GM12878 (cell line): Measurements from ENCODE around the gene NT5C1A. TPM values are rescaled to one million over a fixed set of nuclear protein-coding genes. Genes with fewer than 3 reads are reported as not detected.

ENCODE experiments used
- ATAC-seq: fragments of 200-7000 bp; cut with Tn5 transposase; 3 replicates; pipeline ENCODE4 v1.9.1; 2020; ENCODE audit warnings: mild to moderate bottlenecking, moderate library complexity
- BruUV-seq: library from RNA; stranded (reverse); fragments of 400-500 nt; replicated peaks from 2 replicates; lab custom pipeline; 2021; lab: Mats Ljungman, UMichigan
- CTCF ChIA-PET: fragments of 300-600 bp; sonication (Branson Sonifier 250); formaldehyde crosslinking; extraction: SDS; loops from one replicate; lab custom pipeline; 2021; ENCODE audit warnings: inconsistent platforms; lab: Yijun Ruan, JAX
- POLR2A ChIA-PET: fragments of 350-600 bp; formaldehyde crosslinking; extraction: SDS; loops from one replicate; lab custom pipeline; 2021; ENCODE audit warnings: inconsistent platforms; lab: Charles Lee
- RAD21 ChIA-PET: fragments of 300-600 bp; sonication (Branson Sonifier 250); formaldehyde crosslinking; loops from one replicate; lab custom pipeline; 2023; ENCODE audit warnings: antibody characterized with exemption; ENCODE audit not compliant: unreplicated experiment; lab: Charles Lee
- SMC1A ChIA-PET: fragments of 300-600 bp; sonication (Branson Sonifier 250); formaldehyde crosslinking; loops from one replicate; lab custom pipeline; 2023; ENCODE audit not compliant: unreplicated experiment, uncharacterized antibody; lab: Charles Lee
- DNase-seq: peaks from one replicate; pipeline ENCODE4 v3.0.0-alpha.2; 2011; ENCODE audit warnings: low read depth, low spot score
- FAIRE-seq: peaks from 3 replicates; lab custom pipeline; 2011; peaks lifted over from hg19 to GRCh38; lab: Jason Lieb, UNC
- H2AFZ ChIP-seq: 2 replicates; pipeline ENCODE4 v1.6.0; 2011; ENCODE audit warnings: low read depth, low read length, control low read depth; ENCODE audit not compliant: control insufficient read depth
- H3K27ac ChIP-seq: 2 replicates; pipeline ENCODE4 v1.5.1; 2011; ENCODE audit warnings: control low read depth; ENCODE audit not compliant: control insufficient read depth, insufficient read depth
- H3K27me3 ChIP-seq, 2 experiments: replicated peaks in 1 of 2; 2 replicates each; pipeline versions ENCODE4 v1.6.0 to v1.6.1; 2011; ENCODE audit warnings: low read length in 1 of 2; ENCODE audit not compliant: control insufficient read depth in 2 of 2, insufficient read depth in 2 of 2
- H3K36me3 ChIP-seq, 2 experiments: 2 replicates each; pipeline ENCODE4 v1.5.1; 2011; ENCODE audit warnings: low read length in 1 of 2; ENCODE audit not compliant: control insufficient read depth in 2 of 2, insufficient read depth in 2 of 2
- H3K4me1 ChIP-seq: 2 replicates; pipeline ENCODE4 v1.6.1; 2011; ENCODE audit warnings: mild to moderate bottlenecking, low read length, moderate library complexity, mixed read lengths; ENCODE audit not compliant: control insufficient read depth, insufficient read depth
- H3K4me2 ChIP-seq: 2 replicates; pipeline ENCODE4 v1.6.0; 2011; ENCODE audit warnings: control low read depth; ENCODE audit not compliant: control insufficient read depth, insufficient read depth
- H3K4me3 ChIP-seq: fragments of 200-600 bp; sonication (generic); 2 replicates; pipeline ENCODE4 v1.5.1; 2016
- H3K79me2 ChIP-seq: 2 replicates; pipeline ENCODE4 v1.6.0; 2011; ENCODE audit warnings: low read length; ENCODE audit not compliant: control insufficient read depth, insufficient read depth
- H3K9ac ChIP-seq: 2 replicates; pipeline ENCODE4 v1.8.0; 2011; ENCODE audit warnings: low read length, control low read depth, mixed read lengths; ENCODE audit not compliant: control insufficient read depth, insufficient read depth
- H3K9me3 ChIP-seq: replicated peaks from 3 replicates; pipeline ENCODE4 v1.5.1; 2011; ENCODE audit warnings: mild to moderate bottlenecking, low read length; ENCODE audit not compliant: control insufficient read depth, insufficient read depth
- H4K20me1 ChIP-seq: 2 replicates; pipeline ENCODE4 v1.6.0; 2011; ENCODE audit not compliant: control insufficient read depth, insufficient read depth
- CBFB ChIP-seq: IDR thresholded peaks from 2 replicates; pipeline ENCODE4 v1.6.1; 2016; ENCODE audit warnings: antibody characterized with exemption, low read depth
- GABPA ChIP-seq: IDR thresholded peaks from 2 replicates; pipeline ENCODE4 v1.6.1; 2014; ENCODE audit warnings: antibody characterized with exemption, low read depth, mild to moderate bottlenecking, inconsistent platforms
- NKRF ChIP-seq: fragments of 450-650 bp; conservative IDR thresholded peaks from 2 replicates; pipeline ENCODE4 v1.6.1; 2017; ENCODE audit warnings: mild to moderate bottlenecking, moderate library complexity
- RB1 ChIP-seq: fragments of 450-650 bp; formaldehyde crosslinking; IDR thresholded peaks from 2 replicates; pipeline ENCODE4 v1.6.1; 2017; ENCODE audit warnings: mild to moderate bottlenecking, borderline replicate concordance
- SIN3A ChIP-seq: IDR thresholded peaks from 2 replicates; pipeline ENCODE4 v1.6.1; 2012; ENCODE audit warnings: low read depth, low read length, improper control_type of control experiment
- SUZ12 ChIP-seq: fragments of 200-600 bp; sonication (generic); IDR thresholded peaks from one replicate; pipeline ENCODE4 v1.6.1; 2018; ENCODE audit warnings: antibody characterized with exemption, mild to moderate bottlenecking; ENCODE audit not compliant: unreplicated experiment
- ZBTB4 ChIP-seq: fragments of 450-650 bp; formaldehyde crosslinking; IDR thresholded peaks from 2 replicates; pipeline ENCODE4 v1.4.0; 2022; ENCODE audit warnings: mild to moderate bottlenecking, moderate library complexity
- ZNF207 ChIP-seq: fragments of 450-650 bp; IDR thresholded peaks from 2 replicates; pipeline ENCODE4 v1.6.1; 2014; ENCODE audit warnings: antibody characterized with exemption, mild to moderate bottlenecking, borderline replicate concordance
- WGBS: methylation state at CpG from one replicate; pipeline ENCODE4 v1.1.6; 2016; ENCODE audit warnings: low lambda C conversion rate; ENCODE audit not compliant: insufficient replicate concordance, insufficient coverage; ENCODE audit errors: missing lambda C conversion rate; 5-methylcytosine and 5-hydroxymethylcytosine counted together
- in situ Hi-C: fragments of 300-500 bp; cut with MboI; formaldehyde crosslinking; loops from 9 replicates; pipeline ENCODE4 v1.14.3; 2018; ENCODE audit warnings: mixed read lengths
- intact Hi-C: fragments of 100-400 bp; cut with micrococcal nuclease; formaldehyde crosslinking; loops from one replicate; pipeline ENCODE4 v1.14.2; 2022; ENCODE audit not compliant: unreplicated experiment
- polyA plus RNA-seq, 11 experiments: library from polyadenylated mRNA; depleted of rRNA in 4 of 11; unstranded in 6 of 11; stranded (reverse) in 5 of 11; fragments of >200 nt; fragmentation: Nextera tagmentation in 4 of 11; fragmentation: Illumina TruSeq in 1 of 11; extraction: Ambion mirVana in 4 of 11; extraction: Trizol in 1 of 11; gene quantifications; 1 replicate in 1 of 11; 2 replicates in 10 of 11; pipeline versions ENCODE4 v1.2.1 to v1.2.3, GENCODE V29; 2011 to 2016; ENCODE audit warnings: inconsistent platforms in 2 of 11, missing spikeins in 2 of 11, low read depth in 1 of 11
- total RNA-seq, 4 experiments: library from RNA; depleted of rRNA in 3 of 4; stranded (reverse); fragments of >200 nt in 3 of 4; fragmentation: Illumina TruSeq in 1 of 4; extraction: Trizol in 1 of 4; gene quantifications; 2 replicates each; pipeline versions ENCODE4 v1.2.1 to v1.2.3, GENCODE V29; 2013 to 2021

Gene NT5C1A
- total and polyA plus RNA-seq, 10 of the 15 experiments (the other 5 are each of a cell fraction or from before 2014, with no cell fraction given) = 0.05 to 0.77 (median 0.22) TPM; not detected in 1

DNA sequence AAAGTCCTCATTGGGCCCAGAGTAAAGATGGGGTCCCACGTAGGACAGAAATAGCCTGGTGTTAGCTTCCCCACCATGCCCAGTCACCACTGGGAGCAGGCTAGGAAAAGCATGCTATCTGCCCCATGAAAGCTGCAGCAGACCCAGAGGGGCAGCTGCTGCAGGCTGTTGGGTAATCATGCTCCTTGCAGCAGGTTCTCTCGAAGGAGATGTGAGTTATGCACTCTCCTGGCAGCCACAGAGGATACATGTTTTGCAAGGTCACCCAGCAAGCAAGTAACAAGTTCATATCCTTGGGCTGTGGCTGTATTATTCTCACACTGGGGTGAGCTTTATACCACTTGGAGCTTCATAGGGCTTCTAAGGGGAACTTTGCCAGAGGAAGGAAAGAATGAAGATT is 23.4 kb downstream of the NT5C1A start:
- FAIRE-seq (no peak), DNase-seq (no peak), ATAC-seq (no peak)
- Histone ChIP-seq H3K27me3 (no peaks in the 10 kb centered on the region), H2AFZ (no peak overlapping the region), H3K79me2 (no peaks in the 10 kb centered on the region), H3K27ac (no peak overlapping the region), H3K4me2 (no peak overlapping the region), H3K4me1 (no peaks in the 10 kb centered on the region), H4K20me1 (no peaks in the 10 kb centered on the region), H3K9me3 (no peaks in the 10 kb centered on the region), H3K36me3 (no peaks in the 10 kb centered on the region), H3K9ac (no peak overlapping the region), H3K4me3 (no peak overlapping the region)
- CTCF ChIA-PET = interaction anchor here (0.9 to 3.4 kb wide), 6 partner anchors 9 to 72 kb away, joined by 3 to 16 read pairs (median 5); no protein-coding TSS in a partner anchor
- WGBS = 2% methylated on average over 2 of the region's 2 CpGs
- in situ Hi-C loops = no loop called here
- SMC1A ChIA-PET = interaction anchor here (0.9 to 1.8 kb wide), 4 partner anchors 19 to 71 kb away, joined by 3 to 4 read pairs (median 3); no protein-coding TSS in a partner anchor
- TF ChIP-seq SUZ12 (no peak), GABPA (no peak), RB1 (no peak), CBFB (no peak), ZNF207 (no peak), NKRF (no peak), ZBTB4 (no peak), SIN3A (no peak)
- RAD21 ChIA-PET = interaction anchor here (1.9 kb wide), 1 partner anchor 10 kb away, joined by 5 read pairs; no protein-coding TSS in a partner anchor
- intact Hi-C loops = no loop called here
- POLR2A ChIA-PET = no interaction called here
- BruUV-seq = no TSS peak
